K562 (cell line): Measurements from ENCODE around the gene NDRG4. TPM values are rescaled to one million over a fixed set of nuclear protein-coding genes. Genes with fewer than 3 reads are reported as not detected.
A peak's percentile ranks its signal among the peaks of the same experiment; 100 is the strongest.

ENCODE experiments used
- ARID2 ChIP-seq: fragments of 450-650 bp; IDR thresholded peaks from 2 replicates; pipeline ENCODE4 v1.6.1; 2017; ENCODE audit warnings: antibody characterized with exemption, mild to moderate bottlenecking
- ATF7 ChIP-seq: fragments of 450-650 bp; IDR thresholded peaks from 2 replicates; pipeline ENCODE4 v1.7.1; 2014; ENCODE audit warnings: mild to moderate bottlenecking, moderate library complexity
- CC2D1A ChIP-seq: fragments of 450-650 bp; IDR thresholded peaks from 2 replicates; pipeline ENCODE4 v1.6.1; 2017; ENCODE audit warnings: mild to moderate bottlenecking
- ESRRA ChIP-seq: fragments of 450-650 bp; IDR thresholded peaks from 2 replicates; pipeline ENCODE4 v1.6.1; 2014; ENCODE audit warnings: low read depth, mild to moderate bottlenecking, moderate library complexity, borderline replicate concordance
- GABPB1 ChIP-seq: sonication (generic); formaldehyde crosslinking; IDR thresholded peaks from 2 replicates; pipeline ENCODE4 v1.8.0; 2022; ENCODE audit warnings: mild to moderate bottlenecking, missing genetic modification reagents
- NFYB ChIP-seq: IDR thresholded peaks from 2 replicates; pipeline ENCODE4 v1.6.1; 2011; ENCODE audit warnings: mild to moderate bottlenecking, moderate library complexity; ENCODE audit not compliant: insufficient read length; ENCODE audit errors: extremely low read depth
- RB1 ChIP-seq: fragments of 450-650 bp; IDR thresholded peaks from 2 replicates; pipeline ENCODE4 v1.6.1; 2017; ENCODE audit warnings: low read depth, mild to moderate bottlenecking
- RBM25 ChIP-seq: fragments of 200-400 bp; formaldehyde crosslinking; IDR thresholded peaks from 2 replicates; pipeline ENCODE4 v1.6.1; 2018; ENCODE audit warnings: low read length, low read depth, moderate library complexity; ENCODE audit not compliant: severe bottlenecking
- SMARCA5 ChIP-seq: fragments of 450-650 bp; IDR thresholded peaks from 2 replicates; pipeline ENCODE4 v1.6.1; 2016
- SMC3 ChIP-seq: conservative IDR thresholded peaks from 2 replicates; pipeline ENCODE4 v1.6.1; 2011; ENCODE audit warnings: low read depth, low read length, improper control_type of control experiment; ENCODE audit not compliant: insufficient read depth
- TEAD1 ChIP-seq, 2 experiments: fragments of 450-650 bp in 1 of 2; sonication (generic) in 1 of 2; formaldehyde crosslinking; IDR thresholded peaks; 2 replicates each; pipeline versions ENCODE4 v1.4.0 to v1.8.0; 2020 to 2022; ENCODE audit warnings: mild to moderate bottlenecking in 2 of 2, missing genetic modification reagents in 1 of 2
- ZFP36 ChIP-seq: fragments of 150-350 bp; IDR thresholded peaks from 2 replicates; pipeline ENCODE4 v1.6.1; 2018; ENCODE audit warnings: low read length, low read depth; ENCODE audit not compliant: partially characterized antibody
- polyA plus RNA-seq, 8 experiments: library from polyadenylated mRNA; depleted of rRNA in 4 of 8; stranded (reverse) in 5 of 8; unstranded in 3 of 8; fragments of >200 nt; fragmentation: Nextera tagmentation in 2 of 8; fragmentation: Illumina TruSeq in 1 of 8; extraction: Ambion mirVana in 2 of 8; extraction: Trizol in 1 of 8; gene quantifications; 2 replicates each; pipeline versions ENCODE4 v1.2.1 to v1.2.3, GENCODE V29; 2011 to 2014; ENCODE audit warnings: inconsistent platforms in 1 of 8, missing spikeins in 1 of 8
- total RNA-seq, 7 experiments: library from RNA; depleted of rRNA in 6 of 7; stranded (reverse); fragments of >200 nt in 6 of 7; fragmentation: Illumina TruSeq in 2 of 7; extraction: Trizol in 2 of 7; gene quantifications; 2 replicates each; pipeline versions ENCODE4 v1.2.1 to v1.2.3, GENCODE V29; 2011 to 2021; ENCODE audit warnings: low replicate concordance in 1 of 7
- TF ChIP-seq, protein P1 (sequence below), 3 experiments: IDR thresholded peaks in 2 of 3; conservative IDR thresholded peaks in 1 of 3; 2 replicates each; pipeline ENCODE4 v1.5.1; 2011 to 2012; ENCODE audit warnings: low read length in 3 of 3, mild to moderate bottlenecking in 3 of 3, control low read depth in 2 of 3, improper control_type of control experiment in 1 of 3, inconsistent platforms in 1 of 3, low read depth in 1 of 3, mixed read lengths in 1 of 3, moderate library complexity in 1 of 3; ENCODE audit not compliant: insufficient read depth in 2 of 3
- TF ChIP-seq, protein P2 (sequence below): sonication (generic); formaldehyde crosslinking; IDR thresholded peaks from 2 replicates; pipeline ENCODE4 v1.8.0; 2022; ENCODE audit warnings: mild to moderate bottlenecking, missing genetic modification reagents
- TF ChIP-seq, protein P3 (sequence below), 2 experiments: fragments of 150-350 bp in 1 of 2; IDR thresholded peaks; 2 replicates each; pipeline ENCODE4 v1.6.1; 2012 to 2016; ENCODE audit warnings: low read depth in 2 of 2, low read length in 2 of 2, mild to moderate bottlenecking in 1 of 2, moderate library complexity in 1 of 2
- TF ChIP-seq, protein P4 (sequence below): fragments of 150-350 bp; IDR thresholded peaks from 2 replicates; pipeline ENCODE4 v1.6.1; 2014; ENCODE audit warnings: low read depth, mild to moderate bottlenecking, low read length, borderline replicate concordance

The NDRG4 gene
- total and polyA plus RNA-seq, 9 of the 15 experiments (the other 6 are each of a cell fraction or from before 2014, with no cell fraction given), result 0.06 to 0.95 (median 0.28) TPM

DNA sequence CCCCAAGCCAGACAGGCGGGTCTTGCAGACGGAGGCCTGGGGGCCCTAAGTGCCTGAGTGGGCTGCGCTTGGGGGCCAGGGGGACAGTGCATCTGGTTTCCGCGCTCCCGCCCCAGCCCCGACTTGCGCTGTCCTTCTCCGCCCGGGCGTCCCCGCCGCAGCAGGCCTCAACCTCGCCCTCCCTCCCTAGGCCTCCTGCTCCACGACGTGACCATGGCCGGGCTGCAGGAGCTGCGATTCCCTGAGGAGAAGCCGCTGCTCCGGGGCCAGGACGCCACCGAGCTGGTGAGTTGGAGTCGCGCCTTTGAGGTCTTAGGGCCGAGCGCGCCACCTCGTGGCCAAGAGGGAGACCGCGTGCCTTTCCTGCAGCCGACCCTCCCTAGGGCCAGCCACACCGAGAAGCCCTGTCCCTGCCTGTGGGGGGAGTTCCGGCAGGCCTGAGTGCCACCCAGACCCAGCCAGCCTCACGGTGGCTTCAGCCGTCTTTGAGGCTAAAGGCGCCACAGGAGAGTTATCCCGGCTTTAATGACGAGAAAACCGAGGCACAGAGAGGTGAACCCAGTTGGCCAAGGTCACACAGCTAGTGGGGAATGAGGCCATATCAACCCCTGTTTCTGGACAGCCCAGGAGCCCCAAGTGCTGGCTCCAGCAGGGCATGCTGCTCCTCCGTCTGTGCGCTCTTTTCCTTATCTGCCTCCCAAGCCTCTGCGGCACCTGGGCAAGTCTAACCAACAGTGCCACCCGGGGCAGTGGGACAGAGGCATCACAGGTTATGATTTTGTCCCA, 12.2 kb upstream of the NDRG4 start (continued):
- TF ChIP-seq, protein P1, sequence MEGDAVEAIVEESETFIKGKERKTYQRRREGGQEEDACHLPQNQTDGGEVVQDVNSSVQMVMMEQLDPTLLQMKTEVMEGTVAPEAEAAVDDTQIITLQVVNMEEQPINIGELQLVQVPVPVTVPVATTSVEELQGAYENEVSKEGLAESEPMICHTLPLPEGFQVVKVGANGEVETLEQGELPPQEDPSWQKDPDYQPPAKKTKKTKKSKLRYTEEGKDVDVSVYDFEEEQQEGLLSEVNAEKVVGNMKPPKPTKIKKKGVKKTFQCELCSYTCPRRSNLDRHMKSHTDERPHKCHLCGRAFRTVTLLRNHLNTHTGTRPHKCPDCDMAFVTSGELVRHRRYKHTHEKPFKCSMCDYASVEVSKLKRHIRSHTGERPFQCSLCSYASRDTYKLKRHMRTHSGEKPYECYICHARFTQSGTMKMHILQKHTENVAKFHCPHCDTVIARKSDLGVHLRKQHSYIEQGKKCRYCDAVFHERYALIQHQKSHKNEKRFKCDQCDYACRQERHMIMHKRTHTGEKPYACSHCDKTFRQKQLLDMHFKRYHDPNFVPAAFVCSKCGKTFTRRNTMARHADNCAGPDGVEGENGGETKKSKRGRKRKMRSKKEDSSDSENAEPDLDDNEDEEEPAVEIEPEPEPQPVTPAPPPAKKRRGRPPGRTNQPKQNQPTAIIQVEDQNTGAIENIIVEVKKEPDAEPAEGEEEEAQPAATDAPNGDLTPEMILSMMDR (IDR thresholded peaks at IDR 0.05 in 2 of 3, conservative IDR thresholded peaks at IDR 0.05 in 1 of 3; ENCODE audit: insufficient read depth in 2 of 3, low read depth in 1 of 3, low read length in 3 of 3), result peak; percentile 90 to 97 (median 92)
- TF ChIP-seq RB1 (peak; percentile 84; the same call in 1 of the 2 replicates), TEAD1 (CRISPR knock-in tag; IDR thresholded peaks at IDR 0.05) (no peak), CC2D1A (peak; percentile 60; the same call in 1 of the 2 replicates), ZFP36 (peak; percentile 86), GABPB1 (CRISPR knock-in tag) (peak; percentile 40; the same call in 1 of the 2 replicates), NFYB (no peak), SMC3 (peak; percentile 97), SMARCA5 (peak; percentile 64; the same call in 1 of the 2 replicates), ESRRA (peak; percentile 31), RBM25 (peak; percentile 59), ATF7 (peak; percentile 17; the same call in 1 of the 2 replicates), ARID2 (peak; percentile 89)
- TF ChIP-seq, protein P2, sequence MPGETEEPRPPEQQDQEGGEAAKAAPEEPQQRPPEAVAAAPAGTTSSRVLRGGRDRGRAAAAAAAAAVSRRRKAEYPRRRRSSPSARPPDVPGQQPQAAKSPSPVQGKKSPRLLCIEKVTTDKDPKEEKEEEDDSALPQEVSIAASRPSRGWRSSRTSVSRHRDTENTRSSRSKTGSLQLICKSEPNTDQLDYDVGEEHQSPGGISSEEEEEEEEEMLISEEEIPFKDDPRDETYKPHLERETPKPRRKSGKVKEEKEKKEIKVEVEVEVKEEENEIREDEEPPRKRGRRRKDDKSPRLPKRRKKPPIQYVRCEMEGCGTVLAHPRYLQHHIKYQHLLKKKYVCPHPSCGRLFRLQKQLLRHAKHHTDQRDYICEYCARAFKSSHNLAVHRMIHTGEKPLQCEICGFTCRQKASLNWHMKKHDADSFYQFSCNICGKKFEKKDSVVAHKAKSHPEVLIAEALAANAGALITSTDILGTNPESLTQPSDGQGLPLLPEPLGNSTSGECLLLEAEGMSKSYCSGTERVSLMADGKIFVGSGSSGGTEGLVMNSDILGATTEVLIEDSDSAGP (CRISPR knock-in tag), result 0 out of 2 replicates have a peak, but pooled peaks have one; percentile 29
- TF ChIP-seq, protein P3, sequence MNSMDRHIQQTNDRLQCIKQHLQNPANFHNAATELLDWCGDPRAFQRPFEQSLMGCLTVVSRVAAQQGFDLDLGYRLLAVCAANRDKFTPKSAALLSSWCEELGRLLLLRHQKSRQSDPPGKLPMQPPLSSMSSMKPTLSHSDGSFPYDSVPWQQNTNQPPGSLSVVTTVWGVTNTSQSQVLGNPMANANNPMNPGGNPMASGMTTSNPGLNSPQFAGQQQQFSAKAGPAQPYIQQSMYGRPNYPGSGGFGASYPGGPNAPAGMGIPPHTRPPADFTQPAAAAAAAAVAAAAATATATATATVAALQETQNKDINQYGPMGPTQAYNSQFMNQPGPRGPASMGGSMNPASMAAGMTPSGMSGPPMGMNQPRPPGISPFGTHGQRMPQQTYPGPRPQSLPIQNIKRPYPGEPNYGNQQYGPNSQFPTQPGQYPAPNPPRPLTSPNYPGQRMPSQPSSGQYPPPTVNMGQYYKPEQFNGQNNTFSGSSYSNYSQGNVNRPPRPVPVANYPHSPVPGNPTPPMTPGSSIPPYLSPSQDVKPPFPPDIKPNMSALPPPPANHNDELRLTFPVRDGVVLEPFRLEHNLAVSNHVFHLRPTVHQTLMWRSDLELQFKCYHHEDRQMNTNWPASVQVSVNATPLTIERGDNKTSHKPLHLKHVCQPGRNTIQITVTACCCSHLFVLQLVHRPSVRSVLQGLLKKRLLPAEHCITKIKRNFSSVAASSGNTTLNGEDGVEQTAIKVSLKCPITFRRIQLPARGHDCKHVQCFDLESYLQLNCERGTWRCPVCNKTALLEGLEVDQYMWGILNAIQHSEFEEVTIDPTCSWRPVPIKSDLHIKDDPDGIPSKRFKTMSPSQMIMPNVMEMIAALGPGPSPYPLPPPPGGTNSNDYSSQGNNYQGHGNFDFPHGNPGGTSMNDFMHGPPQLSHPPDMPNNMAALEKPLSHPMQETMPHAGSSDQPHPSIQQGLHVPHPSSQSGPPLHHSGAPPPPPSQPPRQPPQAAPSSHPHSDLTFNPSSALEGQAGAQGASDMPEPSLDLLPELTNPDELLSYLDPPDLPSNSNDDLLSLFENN (IDR thresholded peaks at IDR 0.05; ENCODE audit: low read depth in 2 of 2, low read length in 2 of 2), result no peak
- TF ChIP-seq, protein P4, sequence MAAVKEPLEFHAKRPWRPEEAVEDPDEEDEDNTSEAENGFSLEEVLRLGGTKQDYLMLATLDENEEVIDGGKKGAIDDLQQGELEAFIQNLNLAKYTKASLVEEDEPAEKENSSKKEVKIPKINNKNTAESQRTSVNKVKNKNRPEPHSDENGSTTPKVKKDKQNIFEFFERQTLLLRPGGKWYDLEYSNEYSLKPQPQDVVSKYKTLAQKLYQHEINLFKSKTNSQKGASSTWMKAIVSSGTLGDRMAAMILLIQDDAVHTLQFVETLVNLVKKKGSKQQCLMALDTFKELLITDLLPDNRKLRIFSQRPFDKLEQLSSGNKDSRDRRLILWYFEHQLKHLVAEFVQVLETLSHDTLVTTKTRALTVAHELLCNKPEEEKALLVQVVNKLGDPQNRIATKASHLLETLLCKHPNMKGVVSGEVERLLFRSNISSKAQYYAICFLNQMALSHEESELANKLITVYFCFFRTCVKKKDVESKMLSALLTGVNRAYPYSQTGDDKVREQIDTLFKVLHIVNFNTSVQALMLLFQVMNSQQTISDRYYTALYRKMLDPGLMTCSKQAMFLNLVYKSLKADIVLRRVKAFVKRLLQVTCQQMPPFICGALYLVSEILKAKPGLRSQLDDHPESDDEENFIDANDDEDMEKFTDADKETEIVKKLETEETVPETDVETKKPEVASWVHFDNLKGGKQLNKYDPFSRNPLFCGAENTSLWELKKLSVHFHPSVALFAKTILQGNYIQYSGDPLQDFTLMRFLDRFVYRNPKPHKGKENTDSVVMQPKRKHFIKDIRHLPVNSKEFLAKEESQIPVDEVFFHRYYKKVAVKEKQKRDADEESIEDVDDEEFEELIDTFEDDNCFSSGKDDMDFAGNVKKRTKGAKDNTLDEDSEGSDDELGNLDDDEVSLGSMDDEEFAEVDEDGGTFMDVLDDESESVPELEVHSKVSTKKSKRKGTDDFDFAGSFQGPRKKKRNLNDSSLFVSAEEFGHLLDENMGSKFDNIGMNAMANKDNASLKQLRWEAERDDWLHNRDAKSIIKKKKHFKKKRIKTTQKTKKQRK, result no peak
